Tongue (tissue), 2 donors: ENCODE results near the gene LSM7. TPM values are rescaled to one million over a fixed set of nuclear protein-coding genes. Genes with fewer than 3 reads are reported as not detected.
A peak's percentile ranks its signal among the peaks of the same experiment; 100 is the strongest.

Source experiments
- DNase-seq: peaks from one replicate; pipeline ENCODE4 v3.0.0-alpha.2; 2015
- total RNA-seq: library from RNA; depleted of rRNA; stranded (reverse); fragments of >200 nt; gene quantifications from one replicate; pipeline ENCODE4 v1.2.3, GENCODE V29; 2014

Gene LSM7
- total RNA-seq = 88.5 TPM

- peak; percentile 97 for DNase-seq
Observed at GRCh38 chr19:2328401-2329148, at the start of gene LSM7, which contains the start of gene SPPL2B. TSS of gene LSM7 (minus strand) at chr19:2328586. CDS start at chr19:2328566, 20 bp downstream. TSS of gene SPPL2B (plus strand) at chr19:2328684. CDS start at chr19:2328710, 26 bp downstream.

- DNase-seq = no peak
Observed at GRCh38 chr19:2376784-2377519, 48.6 kb upstream of the LSM7 start.

GRCh38 chr19:2375353-2376121, 47.2 kb upstream of the LSM7 start:
- DNase-seq = no peak

- DNase-seq = no peak
Observed at GRCh38 chr19:2374808-2375207, 46.4 kb upstream of the LSM7 start.

- DNase-seq = no peak
Observed at GRCh38 chr19:2372076-2372612, 43.8 kb upstream of the LSM7 start.

GRCh38 chr19:2371656-2372055, 43.3 kb upstream of the LSM7 start:
- no peak for DNase-seq

- peak; percentile 22 for DNase-seq
Observed at GRCh38 chr19:2365201-2365970, 37.0 kb upstream of the LSM7 start.

- no peak for DNase-seq
Observed at GRCh38 chr19:2363419-2363818, 35.0 kb upstream of the LSM7 start.

- no peak for DNase-seq
Observed at GRCh38 chr19:2362970-2363300, 34.5 kb upstream of the LSM7 start.

- no peak for DNase-seq
Observed at GRCh38 chr19:2362046-2362969, 33.9 kb upstream of the LSM7 start.

- DNase-seq = no peak
Observed at GRCh38 chr19:2361246-2362045, 33.1 kb upstream of the LSM7 start.

- no peak for DNase-seq
Observed at GRCh38 chr19:2360833-2361232, 32.4 kb upstream of the LSM7 start.

GRCh38 chr19:2359992-2360685, 31.8 kb upstream of the LSM7 start, which contains the start of gene TMPRSS9:
TSS of gene TMPRSS9 (plus strand) at chr19:2360265. CDS start at chr19:2389786, 29,521 bp downstream.
- DNase-seq = no peak

GRCh38 chr19:2358548-2359173, 30.3 kb upstream of the LSM7 start:
- DNase-seq = no peak

GRCh38 chr19:2357279-2358206, 29.2 kb upstream of the LSM7 start:
- no peak for DNase-seq

- DNase-seq = no peak
Observed at GRCh38 chr19:2356036-2356646, 27.8 kb upstream of the LSM7 start.
